Liver (tissue), 9 donors: ENCODE measurements around the gene RAET1E. TPM values are rescaled to one million over a fixed set of nuclear protein-coding genes. Genes with fewer than 3 reads are reported as not detected.

ENCODE experiments used
- DNase-seq: peaks from one replicate; pipeline ENCODE4 v3.0.0-alpha.2; 2017; ENCODE audit warnings: low spot score
- H3K27ac ChIP-seq, 2 donors: one replicate each; pipeline ENCODE4 v1.7.0; 2013; ENCODE audit warnings: inconsistent platforms in 2 of 2, low read length in 2 of 2, control low read depth in 1 of 2, low read depth in 1 of 2, mild to moderate bottlenecking in 1 of 2
- H3K27me3 ChIP-seq, 4 donors: one replicate each; pipeline versions ENCODE4 v1.6.1 to v1.7.0; 2013; ENCODE audit warnings: low read length in 3 of 4, inconsistent platforms in 1 of 4, mild to moderate bottlenecking in 1 of 4, moderate library complexity in 1 of 4; ENCODE audit not compliant: control insufficient read depth in 4 of 4, insufficient read depth in 4 of 4
- H3K36me3 ChIP-seq, 4 donors: one replicate each; pipeline versions ENCODE4 v1.6.1 to v1.7.0; 2013; ENCODE audit warnings: low read length in 3 of 4, mild to moderate bottlenecking in 3 of 4, low read depth in 1 of 4, moderate library complexity in 1 of 4; ENCODE audit not compliant: control insufficient read depth in 4 of 4, insufficient read depth in 3 of 4
- H3K4me1 ChIP-seq, 4 donors: one replicate each; pipeline versions ENCODE4 v1.6.1 to v1.7.0; 2013; ENCODE audit warnings: low read length in 3 of 4, mild to moderate bottlenecking in 3 of 4, moderate library complexity in 1 of 4; ENCODE audit not compliant: control insufficient read depth in 4 of 4, insufficient read depth in 4 of 4
- H3K4me3 ChIP-seq, 3 donors: one replicate each; pipeline versions ENCODE4 v1.6.1 to v1.7.0; 2013; ENCODE audit warnings: low read length in 3 of 3, control low read depth in 1 of 3, low read depth in 1 of 3, mild to moderate bottlenecking in 1 of 3
- H3K9ac ChIP-seq, 2 donors: one replicate each; pipeline ENCODE4 v1.7.0; 2013; ENCODE audit warnings: low read length in 2 of 2, mild to moderate bottlenecking in 2 of 2, moderate library complexity in 2 of 2, control low read depth in 1 of 2, low read depth in 1 of 2
- H3K9me3 ChIP-seq, 4 donors: one replicate each; pipeline versions ENCODE4 v1.6.1 to v1.7.0; 2013; ENCODE audit warnings: low read length in 3 of 4; ENCODE audit not compliant: control insufficient read depth in 4 of 4
- ATF3 ChIP-seq: IDR thresholded peaks from 2 replicates; pipeline ENCODE4 v1.6.1; 2016; ENCODE audit warnings: antibody characterized with exemption
- CTCF ChIP-seq: fragments of 150-350 bp; IDR thresholded peaks from 2 replicates; pipeline ENCODE4 v1.5.1; 2017; ENCODE audit warnings: improper control_type of control experiment, low read depth, low read length; ENCODE audit not compliant: missing input control
- EGR1 ChIP-seq, 2 donors: IDR thresholded peaks; 2 replicates each; pipeline ENCODE4 v1.6.1; 2016 to 2018; ENCODE audit warnings: antibody characterized with exemption in 2 of 2, low read depth in 2 of 2
- FOXA1 ChIP-seq: IDR thresholded peaks from 2 replicates; pipeline ENCODE4 v1.6.1; 2016; ENCODE audit warnings: antibody characterized with exemption
- FOXA2 ChIP-seq: IDR thresholded peaks from 2 replicates; pipeline ENCODE4 v1.6.1; 2016; ENCODE audit warnings: antibody characterized with exemption
- GABPA ChIP-seq, 2 donors: IDR thresholded peaks in 1 of 2; conservative IDR thresholded peaks in 1 of 2; 2 replicates each; pipeline ENCODE4 v1.6.1; 2016; ENCODE audit warnings: antibody characterized with exemption in 2 of 2, mild to moderate bottlenecking in 1 of 2, moderate library complexity in 1 of 2
- HNF4A ChIP-seq, 2 donors: conservative IDR thresholded peaks; 2 replicates each; pipeline ENCODE4 v1.6.1; 2016; ENCODE audit warnings: antibody characterized with exemption in 2 of 2, mild to moderate bottlenecking in 2 of 2
- HNF4G ChIP-seq: IDR thresholded peaks from 2 replicates; pipeline ENCODE4 v1.6.1; 2016; ENCODE audit warnings: antibody characterized with exemption
- JUND ChIP-seq, 2 donors: IDR thresholded peaks; 2 replicates each; pipeline ENCODE4 v1.6.1; 2016; ENCODE audit warnings: antibody characterized with exemption in 2 of 2
- NR2F2 ChIP-seq: IDR thresholded peaks from 2 replicates; pipeline ENCODE4 v1.6.1; 2016; ENCODE audit warnings: antibody characterized with exemption
- RAD21 ChIP-seq, 2 donors: IDR thresholded peaks; 2 replicates each; pipeline ENCODE4 v1.6.1; 2016; ENCODE audit warnings: antibody characterized with exemption in 2 of 2, mild to moderate bottlenecking in 2 of 2
- REST ChIP-seq: IDR thresholded peaks from 2 replicates; pipeline ENCODE4 v1.6.1; 2016; ENCODE audit warnings: antibody characterized with exemption, mild to moderate bottlenecking
- RXRA ChIP-seq, 2 donors: IDR thresholded peaks; 2 replicates each; pipeline ENCODE4 v1.6.1; 2017 to 2018; ENCODE audit warnings: antibody characterized with exemption in 2 of 2, mild to moderate bottlenecking in 1 of 2
- TAF1 ChIP-seq: conservative IDR thresholded peaks from 2 replicates; pipeline ENCODE4 v1.6.1; 2016; ENCODE audit warnings: antibody characterized with exemption, mild to moderate bottlenecking
- YY1 ChIP-seq: IDR thresholded peaks from 2 replicates; pipeline ENCODE4 v1.6.1; 2016; ENCODE audit warnings: antibody characterized with exemption, mild to moderate bottlenecking
- ZBTB33 ChIP-seq: IDR thresholded peaks from 2 replicates; pipeline ENCODE4 v1.6.1; 2016; ENCODE audit warnings: antibody characterized with exemption
- WGBS: extraction: QIAGEN DNeasy Blood & Tissue Kit; methylation state at CpG from one replicate; pipeline ENCODE4 v1.1.7; 2013; 5-methylcytosine and 5-hydroxymethylcytosine counted together
- polyA plus RNA-seq, 2 donors: library from polyadenylated mRNA; stranded (reverse) in 1 of 2; unstranded in 1 of 2; fragments of 200-250 nt in 1 of 2; fragments of >200 nt in 1 of 2; fragmentation: Nextera tagmentation in 1 of 2; extraction: Ambion mirVana in 1 of 2; gene quantifications; one replicate each; pipeline versions ENCODE4 v1.2.1 to v1.2.3, GENCODE V29; 2013 to 2015
- total RNA-seq, 2 donors: library from RNA; depleted of rRNA; stranded (reverse); fragments of >200 nt; gene quantifications; one replicate each; pipeline ENCODE4 v1.2.3, GENCODE V29; 2014
- donor health status: healthy.
- donor health status: healthy.
- donor health status: healthy.
- donor health status: healthy.
- donor health status: healthy.

Gene RAET1E
- total and polyA plus RNA-seq, 4 donors = not detected

GRCh38 chr6:149933461-149933860 lies 35.5 kb upstream of the RAET1E start:
- H3K27ac ChIP-seq = no peak overlapping the region
- DNase-seq = no peak
- 33% methylated on average over 3 of the region's 3 CpGs for WGBS

GRCh38 chr6:149933036-149933435 lies 35.1 kb upstream of the RAET1E start:
- no peak overlapping the region for H3K4me3 ChIP-seq
- H3K36me3 ChIP-seq = no peaks in the 10 kb centered on the region
- TF ChIP-seq TAF1 (no peak), RXRA (IDR thresholded peaks at IDR 0.05) (no peak), CTCF (no peak), FOXA2 (no peak), EGR1 (IDR thresholded peaks at IDR 0.05; ENCODE audit: low read depth in 2 of 2) (no peak), ZBTB33 (no peak), GABPA (IDR thresholded peaks at IDR 0.05 in 1 of 2, conservative IDR thresholded peaks at IDR 0.05 in 1 of 2) (no peak), YY1 (no peak), HNF4A (conservative IDR thresholded peaks at IDR 0.05) (no peak), JUND (IDR thresholded peaks at IDR 0.05) (no peak), FOXA1 (no peak), ATF3 (no peak), RAD21 (IDR thresholded peaks at IDR 0.05) (no peak), REST (no peak), HNF4G (no peak)
- WGBS = 53% methylated on average over 5 of the region's 5 CpGs
- peaks cover 0 to 24% (median 8%) of the 10 kb centered on the region in 4 donors for H3K27me3 ChIP-seq
- no peak overlapping the region for H3K9ac ChIP-seq
- H3K27ac ChIP-seq = no peak overlapping the region
- no peaks in the 10 kb centered on the region for H3K4me1 ChIP-seq
- DNase-seq = no peak
- H3K9me3 ChIP-seq = no peaks in the 10 kb centered on the region

More at GRCh38 chr6:149933461-149933860, 35.5 kb upstream of the RAET1E start:
- H3K27me3 ChIP-seq = peaks cover 0 to 24% (median 8%) of the 10 kb centered on the region in 4 donors
- no peak overlapping the region for H3K4me3 ChIP-seq
- H3K36me3 ChIP-seq = no peaks in the 10 kb centered on the region
- H3K9me3 ChIP-seq = no peaks in the 10 kb centered on the region
- no peak overlapping the region for H3K9ac ChIP-seq
- TF ChIP-seq JUND (IDR thresholded peaks at IDR 0.05) (no peak), NR2F2 (no peak), GABPA (IDR thresholded peaks at IDR 0.05 in 1 of 2, conservative IDR thresholded peaks at IDR 0.05 in 1 of 2) (no peak), ATF3 (no peak), CTCF (no peak)
- peaks cover 3 to 4% (median 3%) of the 10 kb centered on the region in 4 donors for H3K4me1 ChIP-seq
